GM12878 (cell line): Measurements from ENCODE around the gene HLA-DQB1. TPM values are rescaled to one million over a fixed set of nuclear protein-coding genes. Genes with fewer than 3 reads are reported as not detected.
"Not testable (repeated sequence)": the region's sequence is repeated elsewhere in the genome, so short reads cannot be mapped to it uniquely, and the experiment has no call there.

Experiments
- ATAC-seq: fragments of 200-7000 bp; cut with Tn5 transposase; 3 replicates; pipeline ENCODE4 v1.9.1; 2020; ENCODE audit warnings: mild to moderate bottlenecking, moderate library complexity
- BruUV-seq: library from RNA; stranded (reverse); fragments of 400-500 nt; replicated peaks from 2 replicates; lab custom pipeline; 2021; lab: Mats Ljungman, UMichigan
- CTCF ChIA-PET: fragments of 300-600 bp; sonication (Branson Sonifier 250); formaldehyde crosslinking; extraction: SDS; loops from one replicate; lab custom pipeline; 2021; ENCODE audit warnings: inconsistent platforms; lab: Yijun Ruan, JAX
- POLR2A ChIA-PET: fragments of 350-600 bp; formaldehyde crosslinking; extraction: SDS; loops from one replicate; lab custom pipeline; 2021; ENCODE audit warnings: inconsistent platforms; lab: Charles Lee
- RAD21 ChIA-PET: fragments of 300-600 bp; sonication (Branson Sonifier 250); formaldehyde crosslinking; loops from one replicate; lab custom pipeline; 2023; ENCODE audit warnings: antibody characterized with exemption; ENCODE audit not compliant: unreplicated experiment; lab: Charles Lee
- SMC1A ChIA-PET: fragments of 300-600 bp; sonication (Branson Sonifier 250); formaldehyde crosslinking; loops from one replicate; lab custom pipeline; 2023; ENCODE audit not compliant: unreplicated experiment, uncharacterized antibody; lab: Charles Lee
- DNase-seq: peaks from one replicate; pipeline ENCODE4 v3.0.0-alpha.2; 2011; ENCODE audit warnings: low read depth, low spot score
- FAIRE-seq: peaks from 3 replicates; lab custom pipeline; 2011; peaks lifted over from hg19 to GRCh38; lab: Jason Lieb, UNC
- H2AFZ ChIP-seq: 2 replicates; pipeline ENCODE4 v1.6.0; 2011; ENCODE audit warnings: low read depth, low read length, control low read depth; ENCODE audit not compliant: control insufficient read depth
- H3K27ac ChIP-seq: 2 replicates; pipeline ENCODE4 v1.5.1; 2011; ENCODE audit warnings: control low read depth; ENCODE audit not compliant: control insufficient read depth, insufficient read depth
- H3K27me3 ChIP-seq, 2 experiments: replicated peaks in 1 of 2; 2 replicates each; pipeline versions ENCODE4 v1.6.0 to v1.6.1; 2011; ENCODE audit warnings: low read length in 1 of 2; ENCODE audit not compliant: control insufficient read depth in 2 of 2, insufficient read depth in 2 of 2
- H3K36me3 ChIP-seq, 2 experiments: 2 replicates each; pipeline ENCODE4 v1.5.1; 2011; ENCODE audit warnings: low read length in 1 of 2; ENCODE audit not compliant: control insufficient read depth in 2 of 2, insufficient read depth in 2 of 2
- H3K4me1 ChIP-seq: 2 replicates; pipeline ENCODE4 v1.6.1; 2011; ENCODE audit warnings: mild to moderate bottlenecking, low read length, moderate library complexity, mixed read lengths; ENCODE audit not compliant: control insufficient read depth, insufficient read depth
- H3K4me2 ChIP-seq: 2 replicates; pipeline ENCODE4 v1.6.0; 2011; ENCODE audit warnings: control low read depth; ENCODE audit not compliant: control insufficient read depth, insufficient read depth
- H3K4me3 ChIP-seq: fragments of 200-600 bp; sonication (generic); 2 replicates; pipeline ENCODE4 v1.5.1; 2016
- H3K79me2 ChIP-seq: 2 replicates; pipeline ENCODE4 v1.6.0; 2011; ENCODE audit warnings: low read length; ENCODE audit not compliant: control insufficient read depth, insufficient read depth
- H3K9ac ChIP-seq: 2 replicates; pipeline ENCODE4 v1.8.0; 2011; ENCODE audit warnings: low read length, control low read depth, mixed read lengths; ENCODE audit not compliant: control insufficient read depth, insufficient read depth
- H3K9me3 ChIP-seq: replicated peaks from 3 replicates; pipeline ENCODE4 v1.5.1; 2011; ENCODE audit warnings: mild to moderate bottlenecking, low read length; ENCODE audit not compliant: control insufficient read depth, insufficient read depth
- H4K20me1 ChIP-seq: 2 replicates; pipeline ENCODE4 v1.6.0; 2011; ENCODE audit not compliant: control insufficient read depth, insufficient read depth
- CBX5 ChIP-seq: sonication (generic); IDR thresholded peaks from 2 replicates; pipeline ENCODE4 v1.6.1; 2016; ENCODE audit warnings: low read depth, moderate library complexity, mild to moderate bottlenecking, inconsistent platforms
- CREM ChIP-seq: IDR thresholded peaks from 2 replicates; pipeline ENCODE4 v1.6.1; 2014; ENCODE audit warnings: antibody characterized with exemption, low read depth
- EGR1 ChIP-seq, 2 experiments: IDR thresholded peaks; 1 replicate in 1 of 2; 2 replicates in 1 of 2; pipeline ENCODE4 v1.6.1; 2011 to 2012; ENCODE audit warnings: low read depth in 2 of 2, low read length in 2 of 2, borderline replicate concordance in 1 of 2, mild to moderate bottlenecking in 1 of 2, moderate library complexity in 1 of 2
- EP300 ChIP-seq, 2 experiments: fragments of 150-350 bp in 1 of 2; IDR thresholded peaks; 2 replicates each; pipeline ENCODE4 v1.6.1; 2011 to 2012; ENCODE audit warnings: low read depth in 2 of 2, low read length in 2 of 2, borderline replicate concordance in 1 of 2, improper control_type of control experiment in 1 of 2, inconsistent platforms in 1 of 2; ENCODE audit not compliant: control insufficient read depth in 1 of 2
- EZH2 ChIP-seq: IDR thresholded peaks from 2 replicates; pipeline ENCODE4 v1.6.1; 2012; ENCODE audit warnings: low read depth, mild to moderate bottlenecking, control low read depth, inconsistent platforms, low read length, borderline replicate concordance; ENCODE audit not compliant: control insufficient read depth
- KDM1A ChIP-seq: fragments of 200-600 bp; sonication (generic); IDR thresholded peaks from 2 replicates; pipeline ENCODE4 v1.6.1; 2016; ENCODE audit warnings: borderline replicate concordance
- MTA2 ChIP-seq: fragments of 450-650 bp; IDR thresholded peaks from 2 replicates; pipeline ENCODE4 v1.6.1; 2016; ENCODE audit warnings: low read depth, mild to moderate bottlenecking, moderate library complexity
- NBN ChIP-seq: fragments of 450-650 bp; IDR thresholded peaks from 2 replicates; pipeline ENCODE4 v1.6.1; 2016
- NFYB ChIP-seq: IDR thresholded peaks from 2 replicates; pipeline ENCODE4 v1.6.1; 2011; ENCODE audit warnings: low read depth, mild to moderate bottlenecking, low read length, improper control_type of control experiment, moderate library complexity; ENCODE audit not compliant: insufficient read depth
- PML ChIP-seq: IDR thresholded peaks from 2 replicates; pipeline ENCODE4 v1.6.1; 2012; ENCODE audit warnings: low read length, inconsistent platforms
- RUNX3 ChIP-seq: IDR thresholded peaks from 2 replicates; pipeline ENCODE4 v1.6.1; 2012; ENCODE audit warnings: low read length, inconsistent platforms
- SMAD1 ChIP-seq: fragments of 450-650 bp; IDR thresholded peaks from 2 replicates; pipeline ENCODE4 v1.6.1; 2018; ENCODE audit warnings: mild to moderate bottlenecking, low read depth; ENCODE audit not compliant: partially characterized antibody
- STAT1 ChIP-seq: fragments of 450-650 bp; conservative IDR thresholded peaks from 2 replicates; pipeline ENCODE4 v1.6.1; 2014; ENCODE audit warnings: antibody characterized with exemption, mild to moderate bottlenecking
- TAF1 ChIP-seq: IDR thresholded peaks from 2 replicates; pipeline ENCODE4 v1.6.1; 2011; ENCODE audit warnings: mild to moderate bottlenecking, low read depth, low read length, borderline replicate concordance
- WRNIP1 ChIP-seq: IDR thresholded peaks from 2 replicates; pipeline ENCODE4 v1.6.1; 2011; ENCODE audit warnings: low read depth, low read length, improper control_type of control experiment, borderline replicate concordance
- ZNF217 ChIP-seq: fragments of 450-650 bp; IDR thresholded peaks from 2 replicates; pipeline ENCODE4 v1.6.1; 2017; ENCODE audit warnings: antibody characterized with exemption, mild to moderate bottlenecking
- ZNF24 ChIP-seq: fragments of 450-650 bp; IDR thresholded peaks from 2 replicates; pipeline ENCODE4 v1.6.1; 2017; ENCODE audit warnings: antibody characterized with exemption, mild to moderate bottlenecking
- WGBS: methylation state at CpG from one replicate; pipeline ENCODE4 v1.1.6; 2016; ENCODE audit warnings: low lambda C conversion rate; ENCODE audit not compliant: insufficient replicate concordance, insufficient coverage; ENCODE audit errors: missing lambda C conversion rate; 5-methylcytosine and 5-hydroxymethylcytosine counted together
- in situ Hi-C: fragments of 300-500 bp; cut with MboI; formaldehyde crosslinking; loops from 9 replicates; pipeline ENCODE4 v1.14.3; 2018; ENCODE audit warnings: mixed read lengths
- intact Hi-C: fragments of 100-400 bp; cut with micrococcal nuclease; formaldehyde crosslinking; loops from one replicate; pipeline ENCODE4 v1.14.2; 2022; ENCODE audit not compliant: unreplicated experiment
- polyA plus RNA-seq, 11 experiments: library from polyadenylated mRNA; depleted of rRNA in 4 of 11; unstranded in 6 of 11; stranded (reverse) in 5 of 11; fragments of >200 nt; fragmentation: Nextera tagmentation in 4 of 11; fragmentation: Illumina TruSeq in 1 of 11; extraction: Ambion mirVana in 4 of 11; extraction: Trizol in 1 of 11; gene quantifications; 1 replicate in 1 of 11; 2 replicates in 10 of 11; pipeline versions ENCODE4 v1.2.1 to v1.2.3, GENCODE V29; 2011 to 2016; ENCODE audit warnings: inconsistent platforms in 2 of 11, missing spikeins in 2 of 11, low read depth in 1 of 11
- total RNA-seq, 4 experiments: library from RNA; depleted of rRNA in 3 of 4; stranded (reverse); fragments of >200 nt in 3 of 4; fragmentation: Illumina TruSeq in 1 of 4; extraction: Trizol in 1 of 4; gene quantifications; 2 replicates each; pipeline versions ENCODE4 v1.2.1 to v1.2.3, GENCODE V29; 2013 to 2021

The HLA-DQB1 gene
- total and polyA plus RNA-seq, 10 of the 15 experiments (the other 5 are each of a cell fraction or from before 2014, with no cell fraction given): 38.1 to 403 (median 91.4) TPM

DNA sequence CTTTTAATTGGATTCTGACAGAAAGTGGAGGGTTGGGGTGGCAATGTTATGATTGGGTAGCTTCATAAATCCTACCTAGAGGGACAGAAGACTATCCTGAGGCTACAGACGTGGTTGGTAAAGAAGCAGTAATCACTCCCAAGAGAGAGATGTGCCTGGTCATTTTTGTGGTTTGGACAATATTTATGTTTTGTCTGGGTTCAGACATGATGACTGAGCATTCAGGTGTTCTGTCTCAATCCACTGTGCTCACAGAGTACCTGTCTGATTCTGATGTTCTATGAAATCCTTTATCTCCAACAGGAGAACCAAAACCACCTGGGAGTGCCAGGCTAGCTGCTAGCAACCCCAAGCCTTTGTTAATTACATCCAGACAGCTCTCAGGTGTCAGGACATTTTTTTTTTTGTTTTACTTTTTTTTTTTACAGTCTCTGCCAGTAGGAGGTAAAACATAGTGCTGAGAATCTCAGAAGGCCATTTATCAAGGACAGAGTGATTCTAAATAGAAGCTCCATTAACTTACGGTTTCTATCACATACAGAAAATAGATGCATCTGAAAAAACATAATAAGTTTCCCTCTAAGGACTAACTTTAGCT lies 30.8 kb downstream of the HLA-DQB1 start (continued):
- TF ChIP-seq ZNF24 (no peak), WRNIP1 (no peak)

DNA sequence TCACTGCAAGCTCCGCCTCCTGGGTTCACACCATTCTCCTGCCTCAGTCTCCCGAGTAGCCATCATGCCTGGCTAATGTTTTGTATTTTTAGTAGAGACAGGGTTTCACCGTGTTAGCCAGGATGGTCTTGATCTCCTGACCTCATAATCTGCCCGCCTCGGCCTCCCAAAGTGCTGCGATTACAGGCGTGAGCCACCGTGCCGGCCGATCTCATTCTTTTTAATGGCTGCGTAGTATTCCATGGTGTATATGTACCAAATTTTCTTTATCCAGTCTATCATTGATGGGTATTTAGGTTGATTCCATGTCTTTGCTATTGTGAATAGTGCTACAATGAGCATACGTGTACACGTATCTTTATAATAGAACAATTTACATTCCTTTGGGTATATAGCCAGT lies 36.7 kb downstream of the HLA-DQB1 start:
- H3K4me3 ChIP-seq, H3K9me3 ChIP-seq, H2AFZ ChIP-seq, H3K36me3 ChIP-seq, RAD21 ChIA-PET, SMC1A ChIA-PET, H3K9ac ChIP-seq, BruUV-seq, H3K27me3 ChIP-seq, CTCF ChIA-PET, H3K4me1 ChIP-seq, intact Hi-C loops, POLR2A ChIA-PET, H4K20me1 ChIP-seq, H3K79me2 ChIP-seq, FAIRE-seq, DNase-seq, H3K27ac ChIP-seq, H3K4me2 ChIP-seq, in situ Hi-C loops, ATAC-seq: not testable (repeated sequence)
- WGBS: 96% methylated on average over 2 of the region's 13 CpGs

DNA sequence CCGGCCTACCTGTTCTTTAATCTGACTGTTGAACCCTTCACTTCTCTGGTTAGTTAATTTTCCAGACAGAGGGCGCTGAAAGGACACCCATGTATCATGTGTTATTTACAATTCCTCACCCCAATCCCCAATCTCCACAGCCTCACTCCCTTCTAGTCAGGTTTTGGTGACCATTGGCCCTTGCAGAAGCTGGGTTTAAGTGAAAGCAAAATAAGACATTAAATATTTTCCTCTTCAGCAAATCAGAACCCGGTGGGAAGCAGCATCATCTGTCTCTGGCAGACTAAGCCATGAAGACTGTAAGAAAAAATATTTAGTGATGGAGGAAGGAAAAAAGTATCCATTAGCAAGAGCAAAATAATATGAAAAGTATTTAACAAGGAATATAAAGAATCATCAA lies 38.6 kb downstream of the HLA-DQB1 start:
- intact Hi-C loops: no loop called here
- POLR2A ChIA-PET: interaction anchor here (0.7 to 2.0 kb wide), 6 partner anchors 10 to 239 kb away, joined by 3 to 16 read pairs (median 4); partner anchors contain the start of genes HLA-DQA1 and HLA-DQB1
- ATAC-seq (peak; percentile 57), FAIRE-seq (no peak), DNase-seq (peak; percentile 55)
- CTCF ChIA-PET: interaction anchor here (0.8 kb wide), 1 partner anchor 62 kb away, joined by 4 read pairs; no protein-coding TSS in a partner anchor
- Histone ChIP-seq H2AFZ (no peak overlapping the region), H3K9me3 (no peaks in the 10 kb centered on the region), H3K27me3 (no peaks in the 10 kb centered on the region), H3K4me2 (0 out of 2 replicates have a peak overlapping the region, but pooled peaks have one; percentile 17), H4K20me1 (no peaks in the 10 kb centered on the region), H3K4me3 (no peak overlapping the region), H3K36me3 (no peaks in the 10 kb centered on the region), H3K4me1 (peaks cover 5% of the 10 kb centered on the region), H3K27ac (peak overlapping the region; percentile 25; the same call in 1 of the 2 replicates), H3K9ac (no peak overlapping the region), H3K79me2 (no peaks in the 10 kb centered on the region; the same call in 1 of the 2 replicates)
- in situ Hi-C loops: no loop called here
- RAD21 ChIA-PET: interaction anchor here (1.0 to 1.8 kb wide), 2 partner anchors 50 to 64 kb away, joined by 3 to 5 read pairs; no protein-coding TSS in a partner anchor
- WGBS: 18% methylated on average over 3 of the region's 3 CpGs
- SMC1A ChIA-PET: interaction anchor here (0.6 to 0.7 kb wide), 2 partner anchors 8 to 10 kb away, joined by 3 to 7 read pairs; no protein-coding TSS in a partner anchor
- BruUV-seq: no TSS peak
- TF ChIP-seq SMAD1: no peak
- no peak for TF ChIP-seq EP300 (IDR thresholded peaks at IDR 0.05; ENCODE audit: borderline replicate concordance in 1 of 2, control insufficient read depth in 1 of 2, low read depth in 2 of 2, low read length in 2 of 2)
- no peak for TF ChIP-seq KDM1A
- TF ChIP-seq TAF1: peak; percentile 33; the same call in 1 of the 2 replicates
- TF ChIP-seq NBN: no peak
- TF ChIP-seq MTA2: no peak
- TF ChIP-seq RUNX3: 0 out of 2 replicates have a peak, but pooled peaks have one; percentile 24
- peak; percentile 68 for TF ChIP-seq CREM
- TF ChIP-seq EZH2: no peak
- TF ChIP-seq STAT1: no peak
- TF ChIP-seq NFYB: peak; percentile 86
- no peak for TF ChIP-seq EGR1 (IDR thresholded peaks at IDR 0.05; ENCODE audit: borderline replicate concordance in 1 of 2, low read depth in 2 of 2, low read length in 2 of 2)
- no peak for TF ChIP-seq ZNF217
- no peak for TF ChIP-seq CBX5
- TF ChIP-seq PML: no peak
